MG63 (cell line): ENCODE results near the gene NSMF. TPM values are rescaled to one million over a fixed set of nuclear protein-coding genes. Genes with fewer than 3 reads are reported as not detected.
A peak's percentile ranks its signal among the peaks of the same experiment; 100 is the strongest.

Experiments
- DNase-seq: peaks from one replicate; pipeline ENCODE4 v3.0.0-alpha.2; 2020
- H3K27me3 ChIP-seq: fragments of 250-450 bp; sonication (Bioruptor Pico); 2 replicates; pipeline ENCODE4 v1.5.1; 2020; ENCODE audit warnings: mild to moderate bottlenecking, moderate library complexity
- H3K36me3 ChIP-seq: fragments of 250-450 bp; sonication (Bioruptor Pico); 2 replicates; pipeline ENCODE4 v1.5.1; 2020; ENCODE audit warnings: mild to moderate bottlenecking, moderate library complexity
- H3K4me3 ChIP-seq: fragments of 250-450 bp; sonication (Bioruptor Pico); 2 replicates; pipeline ENCODE4 v1.5.1; 2020; ENCODE audit warnings: mild to moderate bottlenecking, moderate library complexity
- H3K9me3 ChIP-seq: fragments of 250-450 bp; sonication (Bioruptor Pico); 2 replicates; pipeline ENCODE4 v1.5.1; 2020; ENCODE audit warnings: mild to moderate bottlenecking, moderate library complexity
- total RNA-seq: library from RNA; depleted of rRNA; stranded (reverse); fragments of >200 nt; shearing (Covaris generic); gene quantifications from 2 replicates; pipeline ENCODE4 v1.2.3, GENCODE V29; 2014; ENCODE audit warnings: low replicate concordance; rRNA removed

NSMF gene, protein sequence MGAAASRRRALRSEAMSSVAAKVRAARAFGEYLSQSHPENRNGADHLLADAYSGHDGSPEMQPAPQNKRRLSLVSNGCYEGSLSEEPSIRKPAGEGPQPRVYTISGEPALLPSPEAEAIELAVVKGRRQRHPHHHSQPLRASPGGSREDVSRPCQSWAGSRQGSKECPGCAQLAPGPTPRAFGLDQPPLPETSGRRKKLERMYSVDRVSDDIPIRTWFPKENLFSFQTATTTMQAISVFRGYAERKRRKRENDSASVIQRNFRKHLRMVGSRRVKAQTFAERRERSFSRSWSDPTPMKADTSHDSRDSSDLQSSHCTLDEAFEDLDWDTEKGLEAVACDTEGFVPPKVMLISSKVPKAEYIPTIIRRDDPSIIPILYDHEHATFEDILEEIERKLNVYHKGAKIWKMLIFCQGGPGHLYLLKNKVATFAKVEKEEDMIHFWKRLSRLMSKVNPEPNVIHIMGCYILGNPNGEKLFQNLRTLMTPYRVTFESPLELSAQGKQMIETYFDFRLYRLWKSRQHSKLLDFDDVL
- 21.7 and 29.1 TPM in 2 replicates for total RNA-seq

DNA sequence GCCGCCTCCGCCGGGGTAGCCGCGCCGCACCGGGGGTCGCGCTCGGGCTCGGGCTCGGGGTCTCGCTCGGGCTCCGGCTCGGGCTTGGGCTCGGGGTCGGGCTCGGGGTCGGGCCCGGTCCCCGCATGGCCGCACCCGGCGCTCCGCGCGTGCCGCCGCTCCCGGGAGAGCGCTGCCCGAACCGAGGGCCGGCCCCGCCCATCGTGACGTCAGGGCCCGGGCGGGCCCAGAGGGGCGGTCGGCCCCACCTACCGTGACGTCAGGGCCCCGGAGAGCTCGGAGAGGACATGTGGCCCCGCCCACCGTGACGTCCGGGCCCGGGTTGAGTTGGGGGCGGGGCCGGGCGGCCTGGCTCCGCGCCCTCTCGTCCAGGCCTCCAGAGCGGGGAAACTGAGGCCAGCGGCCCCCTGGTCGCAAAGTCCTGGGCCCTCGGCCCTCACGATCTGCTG is at the start of gene NSMF:
NSMF (minus strand) TSS at position 183 of the 449 bp plus-strand sequence. CDS start 232 bp downstream, outside the sequence.
- DNase-seq = peak; percentile 88
- Histone ChIP-seq H3K36me3 (peaks cover 9% of the 10 kb centered on the region), H3K9me3 (no peaks in the 10 kb centered on the region), H3K27me3 (no peaks in the 10 kb centered on the region), H3K4me3 (peak within 1 kb of the TSS; percentile 68)

DNA sequence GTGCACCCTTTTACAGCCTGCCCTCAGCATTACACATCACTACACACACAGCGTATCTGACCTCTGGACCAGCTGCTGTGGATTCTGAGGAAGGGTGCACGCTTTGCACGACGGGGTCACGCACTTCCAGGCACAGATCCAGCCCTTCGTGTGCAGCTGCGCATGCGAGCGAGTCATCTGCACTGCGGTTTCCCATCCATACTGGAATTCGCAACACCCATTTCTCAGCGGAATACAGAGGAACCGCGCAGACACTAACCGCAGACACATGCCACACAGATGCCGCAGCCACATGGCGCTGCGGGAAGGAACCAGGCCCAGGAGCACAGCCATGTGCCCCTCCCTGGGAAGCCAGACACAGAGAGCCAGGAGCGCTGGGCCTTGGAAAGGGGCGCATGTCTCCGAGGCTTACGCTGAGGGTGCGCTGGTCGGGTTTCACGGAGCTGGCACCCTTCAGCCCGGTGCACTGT is 47.6 kb upstream of the NSMF start:
- Histone ChIP-seq H3K27me3 (no peaks in the 10 kb centered on the region), H3K36me3 (no peaks in the 10 kb centered on the region), H3K4me3 (no peak overlapping the region), H3K9me3 (no peaks in the 10 kb centered on the region)
- DNase-seq = peak; percentile 66

DNA sequence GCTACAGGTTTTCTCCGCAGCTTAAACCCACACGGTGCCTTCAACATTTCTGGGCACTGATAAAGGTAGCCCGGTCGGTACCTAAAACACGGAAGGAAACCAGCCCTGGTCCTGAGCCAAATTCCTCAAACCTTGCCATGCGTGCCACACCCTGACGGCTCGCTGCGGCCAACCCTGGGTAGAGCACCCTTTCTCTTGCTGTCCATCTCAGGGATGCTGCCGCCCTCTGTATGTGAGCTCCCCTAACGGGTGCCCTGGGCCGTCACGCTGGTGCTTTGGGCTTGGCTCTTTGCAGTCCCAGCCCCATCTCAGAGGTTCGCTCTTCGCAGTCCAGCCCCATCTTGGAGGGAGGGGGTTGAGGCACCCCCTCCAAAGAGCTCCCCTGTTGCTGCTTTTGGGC is 47.1 kb upstream of the NSMF start:
- no peaks in the 10 kb centered on the region for H3K36me3 ChIP-seq
- H3K4me3 ChIP-seq = no peak overlapping the region
- no peaks in the 10 kb centered on the region for H3K9me3 ChIP-seq
- H3K27me3 ChIP-seq = no peaks in the 10 kb centered on the region
- no peak for DNase-seq

DNA sequence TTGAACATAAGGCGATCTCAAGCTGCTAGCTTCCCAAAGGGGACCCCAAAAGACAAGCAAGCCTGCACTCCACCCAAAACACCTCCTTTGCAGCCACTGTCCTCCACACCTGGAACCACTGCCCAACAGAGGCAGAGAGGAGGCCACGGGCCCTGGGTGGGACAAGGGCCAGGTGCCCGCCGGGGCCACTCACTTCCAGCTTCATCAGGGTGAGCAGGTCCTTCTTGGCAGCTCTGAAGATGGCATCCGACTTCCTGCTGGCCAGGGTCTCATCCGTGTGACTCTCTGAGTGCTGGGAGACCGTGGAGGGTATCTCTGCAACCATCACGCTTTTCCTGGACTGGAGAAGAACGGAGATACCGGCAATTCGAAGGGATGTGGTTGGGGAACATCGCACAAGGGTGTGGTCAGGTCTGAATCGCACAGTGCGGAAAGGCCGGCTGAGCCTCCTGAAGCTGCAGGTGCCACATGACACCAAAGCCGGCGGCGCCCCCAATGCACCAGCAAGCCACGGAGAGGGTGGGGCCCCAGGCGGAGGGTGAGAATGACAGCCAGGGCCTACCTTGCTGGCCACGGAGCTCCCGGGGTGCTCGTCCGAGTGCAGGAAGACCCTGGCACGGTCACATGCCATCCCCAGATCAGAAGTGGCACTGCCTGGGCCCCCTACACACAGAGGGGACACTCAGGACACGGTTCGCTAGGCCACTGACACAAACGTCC is 46.4 kb upstream of the NSMF start:
- no peak overlapping the region for H3K4me3 ChIP-seq
- H3K27me3 ChIP-seq = no peaks in the 10 kb centered on the region
- H3K36me3 ChIP-seq = no peaks in the 10 kb centered on the region
- no peak for DNase-seq
- H3K9me3 ChIP-seq = no peaks in the 10 kb centered on the region

DNA sequence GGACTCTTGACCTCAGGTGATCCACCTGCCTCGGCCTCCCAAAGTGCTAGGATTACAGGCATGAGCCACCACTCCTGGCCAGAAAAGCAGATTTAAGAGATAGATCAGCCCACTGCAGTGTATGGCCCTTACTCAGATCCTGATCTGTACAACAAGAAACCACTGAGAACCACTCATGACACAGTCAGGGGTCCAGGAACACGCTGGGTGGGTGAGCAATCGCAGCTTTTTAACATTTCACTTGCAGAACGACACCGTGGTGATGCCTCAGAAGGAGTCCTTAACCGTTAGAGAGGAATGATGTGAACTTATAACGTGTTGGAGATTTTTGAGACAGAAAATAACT is 45.3 kb upstream of the NSMF start:
- Histone ChIP-seq H3K27me3 (no peaks in the 10 kb centered on the region), H3K9me3 (no peaks in the 10 kb centered on the region), H3K36me3 (no peaks in the 10 kb centered on the region), H3K4me3 (no peak overlapping the region)
- DNase-seq = no peak

DNA sequence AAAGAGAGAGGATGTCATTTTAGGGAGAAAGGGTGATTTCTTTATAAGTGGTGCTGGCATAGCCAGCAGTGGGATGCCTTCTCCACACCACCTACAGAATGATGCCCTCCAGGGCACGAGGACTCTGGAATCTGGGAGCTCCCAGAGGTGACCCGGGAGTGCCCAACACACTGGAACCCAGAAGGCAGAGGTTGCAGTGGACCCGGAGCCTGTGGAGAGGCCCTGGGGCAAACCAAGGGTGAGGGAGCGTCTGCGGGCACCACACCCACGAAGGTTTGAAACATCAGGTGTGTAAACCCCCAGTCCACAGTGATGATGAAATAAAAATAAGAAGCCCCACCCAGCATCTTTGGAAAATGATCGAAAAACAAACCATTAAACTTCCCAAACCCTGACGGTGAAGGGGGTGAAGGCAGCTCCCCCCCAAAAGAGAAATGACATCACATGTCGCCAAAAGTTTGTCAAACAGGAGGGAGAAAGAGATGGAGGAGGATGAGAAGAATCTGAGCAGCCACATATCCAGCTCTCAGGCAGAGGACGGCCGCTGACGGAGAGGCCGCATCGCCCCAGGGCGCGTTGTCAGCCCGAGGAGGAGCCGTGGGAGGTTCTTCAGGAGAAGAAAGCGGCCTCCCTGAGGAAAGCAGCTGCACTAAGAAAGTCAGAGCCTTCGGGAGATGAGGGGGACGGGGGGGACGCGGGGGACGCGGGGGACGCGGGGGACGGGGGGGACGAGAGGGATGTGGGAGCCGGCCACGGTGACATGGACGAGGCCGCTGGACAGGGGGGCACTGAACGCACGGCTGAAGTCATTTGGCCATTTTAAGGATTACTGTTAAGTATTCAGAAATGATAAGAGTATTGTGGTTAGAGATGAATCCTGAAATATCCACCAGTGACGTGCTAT is 43.1 kb upstream of the NSMF start:
- Histone ChIP-seq H3K36me3 (no peaks in the 10 kb centered on the region), H3K4me3 (no peak overlapping the region), H3K9me3 (no peaks in the 10 kb centered on the region), H3K27me3 (no peaks in the 10 kb centered on the region)
- no peak for DNase-seq

DNA sequence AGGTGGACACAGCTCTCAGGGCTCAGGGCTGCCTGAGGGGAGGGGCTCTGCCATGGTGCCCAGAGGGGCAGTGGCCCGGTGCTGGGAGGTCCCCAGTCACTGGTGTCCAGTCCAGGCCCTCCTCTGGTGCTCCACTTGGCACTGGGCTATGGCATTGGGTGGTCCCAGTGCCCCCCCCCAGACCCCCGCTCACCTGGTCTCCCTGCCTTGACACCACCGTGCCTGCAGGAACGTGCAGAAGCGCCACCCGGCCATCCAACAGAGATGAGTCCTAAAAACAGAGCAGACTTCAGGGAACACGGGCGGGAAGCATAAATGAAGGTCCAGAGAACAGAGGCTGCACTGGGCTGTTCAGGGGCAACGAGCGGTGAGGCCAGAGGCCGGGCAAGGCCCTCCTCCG is 42.3 kb upstream of the NSMF start:
- no peaks in the 10 kb centered on the region for H3K27me3 ChIP-seq
- DNase-seq = no peak
- H3K9me3 ChIP-seq = no peaks in the 10 kb centered on the region
- H3K36me3 ChIP-seq = no peaks in the 10 kb centered on the region
- H3K4me3 ChIP-seq = no peak overlapping the region

DNA sequence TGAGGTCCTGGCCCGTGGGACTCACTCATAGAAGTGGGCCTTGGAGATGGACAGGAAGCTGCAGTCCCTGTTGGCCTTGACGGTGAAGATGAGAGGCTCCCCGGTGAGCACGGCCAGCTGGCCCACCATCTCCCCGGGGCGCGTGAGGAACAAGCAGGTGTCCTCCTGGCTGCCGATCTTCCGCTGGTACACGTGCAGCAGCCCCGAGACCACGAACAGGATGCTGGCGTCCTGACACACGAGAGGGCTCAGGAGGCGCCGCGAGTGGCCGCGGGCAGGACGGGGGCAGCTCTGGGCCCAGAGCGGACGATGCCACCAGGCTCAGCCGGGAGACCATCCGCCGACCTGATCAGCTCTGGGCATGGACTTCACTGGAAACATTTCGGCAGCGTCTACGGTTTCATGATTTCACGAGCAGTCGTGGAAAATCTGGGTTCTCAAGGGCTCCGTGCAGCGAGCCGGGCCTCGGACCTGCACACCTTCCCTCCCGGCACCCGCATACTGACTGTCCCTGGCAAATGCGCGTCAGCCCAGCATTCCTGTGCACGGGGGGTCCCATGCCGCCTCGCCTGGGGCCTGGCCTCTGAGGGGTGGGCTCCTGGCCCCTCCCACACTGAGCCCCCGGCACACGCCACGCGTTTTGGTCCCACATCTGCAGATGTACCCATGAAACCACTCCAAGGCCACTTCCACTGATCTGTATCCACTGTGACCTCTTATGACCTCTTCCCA is 41.7 kb upstream of the NSMF start:
- H3K4me3 ChIP-seq = no peak overlapping the region
- H3K27me3 ChIP-seq = no peaks in the 10 kb centered on the region
- no peak for DNase-seq
- no peaks in the 10 kb centered on the region for H3K36me3 ChIP-seq
- no peaks in the 10 kb centered on the region for H3K9me3 ChIP-seq

GRCh38 chr9:137499858-137500661 is 40.9 kb upstream of the NSMF start:
- Histone ChIP-seq H3K27me3 (no peaks in the 10 kb centered on the region), H3K36me3 (no peaks in the 10 kb centered on the region), H3K9me3 (no peaks in the 10 kb centered on the region), H3K4me3 (no peak overlapping the region)
- DNase-seq = no peak

GRCh38 chr9:137499416-137499815 is 40.3 kb upstream of the NSMF start:
- Histone ChIP-seq H3K27me3 (no peaks in the 10 kb centered on the region), H3K9me3 (no peaks in the 10 kb centered on the region), H3K4me3 (no peak overlapping the region), H3K36me3 (no peaks in the 10 kb centered on the region)
- DNase-seq = no peak

- Histone ChIP-seq H3K36me3 (no peaks in the 10 kb centered on the region), H3K4me3 (no peak overlapping the region), H3K9me3 (no peaks in the 10 kb centered on the region), H3K27me3 (no peaks in the 10 kb centered on the region)
- DNase-seq = no peak
These were observed 39.6 kb upstream of the NSMF start for GRCh38 chr9:137498720-137499150.

DNA sequence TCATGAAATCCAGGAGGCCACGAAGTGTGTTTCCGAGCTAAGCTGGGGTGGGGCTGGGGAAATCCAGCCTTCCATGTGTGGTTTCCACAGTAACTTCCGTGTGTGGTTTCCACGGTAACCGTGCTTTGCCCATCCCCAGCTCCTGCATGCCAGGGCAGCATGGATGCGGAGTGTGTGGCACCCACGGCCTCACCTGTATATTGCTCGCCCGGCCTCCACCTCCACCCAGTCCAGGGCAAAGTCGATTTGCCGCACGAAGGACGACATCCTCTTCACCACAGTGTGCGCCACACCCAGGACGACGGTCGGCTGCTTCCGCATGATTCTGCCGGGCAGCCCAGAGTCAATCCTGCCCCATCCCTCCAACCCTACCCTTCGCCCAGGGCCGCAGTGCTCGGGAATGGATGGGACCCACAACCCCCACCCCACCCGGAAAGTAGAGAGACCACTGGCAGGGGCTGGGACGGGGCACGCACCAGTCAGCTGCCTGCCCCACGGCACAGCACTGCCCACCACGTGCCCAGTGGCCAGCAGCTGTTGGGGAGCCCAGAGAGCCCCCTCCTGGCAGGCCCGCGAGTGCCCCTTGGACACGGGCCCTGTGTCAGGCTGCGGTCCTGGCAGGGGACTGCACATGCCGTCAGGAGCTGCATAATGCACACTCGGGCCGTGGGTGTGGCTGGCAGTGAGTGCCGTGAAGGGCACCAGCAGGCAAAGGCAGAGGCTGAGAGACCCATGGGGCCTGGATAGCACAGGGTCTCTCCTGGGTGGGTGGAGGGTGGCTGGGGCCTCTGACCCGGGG is 39.0 kb upstream of the NSMF start:
- H3K4me3 ChIP-seq = no peak overlapping the region
- H3K9me3 ChIP-seq = no peaks in the 10 kb centered on the region
- H3K27me3 ChIP-seq = no peaks in the 10 kb centered on the region
- no peak for DNase-seq
- no peaks in the 10 kb centered on the region for H3K36me3 ChIP-seq

- H3K4me3 ChIP-seq = no peak overlapping the region
- no peaks in the 10 kb centered on the region for H3K36me3 ChIP-seq
- H3K27me3 ChIP-seq = no peaks in the 10 kb centered on the region
- H3K9me3 ChIP-seq = no peaks in the 10 kb centered on the region
- no peak for DNase-seq
These were observed 37.7 kb upstream of the NSMF start for GRCh38 chr9:137496601-137497375.
